Measurements from ENCODE around the gene LSP1. TPM values are rescaled to one million over a fixed set of nuclear protein-coding genes. Genes with fewer than 3 reads are reported as not detected.

LSP1 gene
- total RNA-seq, 2 experiments from 2014 or later, result 232 to 303 TPM

DNA sequence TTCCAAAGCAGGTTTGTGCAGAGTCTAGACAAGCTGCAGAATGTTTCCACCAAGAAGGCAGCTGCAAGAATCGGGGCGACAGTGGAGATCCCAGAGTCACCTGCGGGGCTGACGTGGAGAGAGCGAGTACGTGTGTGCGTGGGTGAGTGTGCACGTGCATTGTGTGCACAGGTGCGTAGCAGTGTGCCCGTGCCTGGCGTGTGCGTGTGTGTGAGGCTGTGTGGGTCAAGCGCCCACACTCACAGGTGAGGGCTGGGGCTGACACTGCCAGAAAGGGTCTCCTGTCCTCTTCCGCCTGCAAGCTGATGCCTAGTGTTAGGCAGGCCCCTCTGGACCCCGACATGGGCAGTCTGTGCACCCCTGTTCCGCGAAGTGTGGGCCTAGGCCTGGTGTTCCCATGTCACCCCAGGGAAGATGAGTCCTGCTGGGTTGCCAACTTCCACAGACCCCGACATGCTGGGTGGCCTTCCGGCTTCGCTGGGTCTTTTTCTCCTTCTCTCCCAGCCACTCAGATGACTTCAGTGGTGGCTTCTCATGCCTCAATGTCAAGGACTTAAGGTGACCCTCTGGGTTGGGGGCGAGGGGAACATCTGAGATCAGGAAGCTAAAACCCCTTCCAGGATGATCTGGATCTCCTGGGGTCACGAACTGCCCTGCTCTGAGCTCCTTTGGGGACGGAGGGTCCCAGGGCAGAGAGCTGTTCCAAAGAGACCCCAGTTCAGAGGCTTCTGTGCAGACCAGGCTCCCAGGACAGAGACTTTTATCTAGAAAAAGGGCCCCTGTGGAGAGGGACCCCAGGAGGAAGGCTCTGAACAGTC is 28.5 kb upstream of the LSP1 start:
- DNase-seq (ENCODE audit: low spot score), result no peak

DNA sequence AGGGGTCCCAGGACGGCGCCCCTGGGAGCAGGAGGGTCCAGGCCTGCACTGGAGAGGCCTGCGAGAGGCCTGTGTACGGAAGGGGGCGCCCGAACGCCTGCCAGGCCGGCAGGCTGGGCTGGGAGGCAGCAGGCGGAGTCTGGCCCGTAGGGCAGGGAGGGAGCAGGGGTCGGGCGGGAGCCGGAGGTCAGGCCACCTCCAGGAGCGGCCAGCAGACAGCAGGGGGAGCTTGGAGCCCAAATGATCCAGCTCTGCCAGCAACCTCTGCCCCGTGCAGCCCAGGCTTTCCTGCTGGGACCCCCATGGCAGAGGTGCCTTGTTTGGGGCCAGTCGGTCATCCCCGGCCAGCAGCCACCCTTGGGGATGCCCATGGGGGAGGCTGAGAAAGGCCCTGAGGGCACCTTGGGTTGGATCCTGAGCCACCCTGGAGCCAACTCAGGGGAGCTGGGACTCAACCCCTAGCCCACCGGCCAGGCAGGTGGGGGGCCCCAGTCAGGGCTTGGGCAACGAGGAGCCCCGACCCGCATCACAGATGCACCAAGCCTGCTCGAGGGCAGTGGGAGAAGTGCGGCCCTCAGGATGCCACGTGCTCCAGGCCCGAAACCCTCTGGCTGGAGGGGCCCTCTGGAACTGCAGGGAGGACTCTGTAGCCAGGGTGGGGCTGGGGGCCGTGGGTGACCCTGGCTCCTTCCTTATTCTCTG is 27.7 kb upstream of the LSP1 start:
- H3K9me3 ChIP-seq (ENCODE audit: low read length), result no peaks in the 10 kb centered on the region
- no peaks in the 10 kb centered on the region for H4K20me1 ChIP-seq (ENCODE audit: insufficient read depth, low read length)
- BruUV-seq (replicated peaks), result no TSS peak
- ChIA-PET CTCF (ENCODE audit: unreplicated experiment) (no interaction called here), POLR2A (no interaction called here)
- H3K4me2 ChIP-seq (ENCODE audit: low read length), result no peak overlapping the region
- intact Hi-C loops (cut with micrococcal nuclease; ENCODE audit: unreplicated experiment), result no loop called here
- TF ChIP-seq EZH2phosphoT487 (IDR thresholded peaks at IDR 0.05; ENCODE audit: borderline replicate concordance, low read depth, low read length), result no peak
- TF ChIP-seq, protein P1, sequence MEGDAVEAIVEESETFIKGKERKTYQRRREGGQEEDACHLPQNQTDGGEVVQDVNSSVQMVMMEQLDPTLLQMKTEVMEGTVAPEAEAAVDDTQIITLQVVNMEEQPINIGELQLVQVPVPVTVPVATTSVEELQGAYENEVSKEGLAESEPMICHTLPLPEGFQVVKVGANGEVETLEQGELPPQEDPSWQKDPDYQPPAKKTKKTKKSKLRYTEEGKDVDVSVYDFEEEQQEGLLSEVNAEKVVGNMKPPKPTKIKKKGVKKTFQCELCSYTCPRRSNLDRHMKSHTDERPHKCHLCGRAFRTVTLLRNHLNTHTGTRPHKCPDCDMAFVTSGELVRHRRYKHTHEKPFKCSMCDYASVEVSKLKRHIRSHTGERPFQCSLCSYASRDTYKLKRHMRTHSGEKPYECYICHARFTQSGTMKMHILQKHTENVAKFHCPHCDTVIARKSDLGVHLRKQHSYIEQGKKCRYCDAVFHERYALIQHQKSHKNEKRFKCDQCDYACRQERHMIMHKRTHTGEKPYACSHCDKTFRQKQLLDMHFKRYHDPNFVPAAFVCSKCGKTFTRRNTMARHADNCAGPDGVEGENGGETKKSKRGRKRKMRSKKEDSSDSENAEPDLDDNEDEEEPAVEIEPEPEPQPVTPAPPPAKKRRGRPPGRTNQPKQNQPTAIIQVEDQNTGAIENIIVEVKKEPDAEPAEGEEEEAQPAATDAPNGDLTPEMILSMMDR (conservative IDR thresholded peaks at IDR 0.05; ENCODE audit: low read length), result peak; percentile 76
- peak; percentile 55 for DNase-seq (ENCODE audit: low spot score)
- no peaks in the 10 kb centered on the region for H3K9me2 ChIP-seq (ENCODE audit: insufficient read depth, low read length)
- no peaks in the 10 kb centered on the region for H3K36me3 ChIP-seq (ENCODE audit: insufficient read depth, low read length)
- no peaks in the 10 kb centered on the region for H3K4me1 ChIP-seq (ENCODE audit: insufficient read depth, low read length, poor library complexity, severe bottlenecking)
- H2AFZ ChIP-seq (ENCODE audit: low read length), result no peak overlapping the region
- no peak overlapping the region for H3K27ac ChIP-seq (ENCODE audit: low read depth, low read length, poor library complexity, severe bottlenecking)
- H3K79me2 ChIP-seq (ENCODE audit: insufficient read depth, low read depth, low read length), result no peaks in the 10 kb centered on the region
- no peak overlapping the region for H3K4me3 ChIP-seq (ENCODE audit: low read depth, low read length, poor library complexity, severe bottlenecking)

More for the DNA sequence above, 28.5 kb upstream of the LSP1 start:
- Histone ChIP-seq H3K27ac (ENCODE audit: low read depth, low read length, poor library complexity, severe bottlenecking) (no peak overlapping the region), H3K4me2 (ENCODE audit: low read length) (no peak overlapping the region), H3K79me2 (ENCODE audit: insufficient read depth, low read depth, low read length) (no peaks in the 10 kb centered on the region), H3K9me3 (ENCODE audit: low read length) (no peaks in the 10 kb centered on the region), H3K4me1 (ENCODE audit: insufficient read depth, low read length, poor library complexity, severe bottlenecking) (no peaks in the 10 kb centered on the region), H2AFZ (ENCODE audit: low read length) (no peak overlapping the region), H3K9me2 (ENCODE audit: insufficient read depth, low read length) (no peaks in the 10 kb centered on the region), H3K4me3 (ENCODE audit: low read depth, low read length, poor library complexity, severe bottlenecking) (no peak overlapping the region), H3K36me3 (ENCODE audit: insufficient read depth, low read length) (no peaks in the 10 kb centered on the region), H4K20me1 (ENCODE audit: insufficient read depth, low read length) (no peaks in the 10 kb centered on the region)
- ChIA-PET CTCF (ENCODE audit: unreplicated experiment) (no interaction called here), POLR2A (no interaction called here)
- intact Hi-C loops (cut with micrococcal nuclease; ENCODE audit: unreplicated experiment), result no loop called here
- BruUV-seq (replicated peaks), result no TSS peak
- no peak for TF ChIP-seq EZH2phosphoT487 (IDR thresholded peaks at IDR 0.05; ENCODE audit: borderline replicate concordance, low read depth, low read length)
- TF ChIP-seq, protein P1 (conservative IDR thresholded peaks at IDR 0.05; ENCODE audit: low read length), result no peak
